Aorta (tissue), 5 donors: ENCODE data around the gene TBC1D26. TPM values are rescaled to one million over a fixed set of nuclear protein-coding genes. Genes with fewer than 3 reads are reported as not detected.
"Not testable (repeated sequence)": the region's sequence is repeated elsewhere in the genome, so short reads cannot be mapped to it uniquely, and the experiment has no call there.

Source experiments
- ATAC-seq: fragments of 200-7000 bp; cut with Tn5 transposase; one replicate; pipeline ENCODE4 v1.9.1; 2022; ENCODE audit warnings: moderate library complexity; ENCODE audit not compliant: low FRiP score
- DNase-seq, 2 donors: peaks; one replicate each; pipeline ENCODE4 v3.0.0-alpha.2; 2020
- H3K27ac ChIP-seq, 2 donors: one replicate each; pipeline ENCODE4 v1.5.1; 2013; ENCODE audit warnings: low read length in 2 of 2, mild to moderate bottlenecking in 2 of 2, moderate library complexity in 2 of 2, control low read depth in 1 of 2, inconsistent platforms in 1 of 2, low read depth in 1 of 2
- H3K27me3 ChIP-seq, 2 donors: one replicate each; pipeline ENCODE4 v1.6.1; 2013; ENCODE audit warnings: control low read depth in 1 of 2, low read length in 1 of 2, mild to moderate bottlenecking in 1 of 2, moderate library complexity in 1 of 2; ENCODE audit not compliant: insufficient read depth in 2 of 2, control insufficient read depth in 1 of 2
- H3K36me3 ChIP-seq, 2 donors: one replicate each; pipeline ENCODE4 v1.6.1; 2013; ENCODE audit warnings: control low read depth in 1 of 2, low read length in 1 of 2, mild to moderate bottlenecking in 1 of 2; ENCODE audit not compliant: insufficient read depth in 2 of 2, control insufficient read depth in 1 of 2
- H3K4me1 ChIP-seq, 2 donors: one replicate each; pipeline ENCODE4 v1.6.1; 2013; ENCODE audit warnings: low read length in 2 of 2, control low read depth in 1 of 2, mild to moderate bottlenecking in 1 of 2, moderate library complexity in 1 of 2; ENCODE audit not compliant: insufficient read depth in 2 of 2, control insufficient read depth in 1 of 2
- H3K4me3 ChIP-seq, 2 donors: one replicate each; pipeline ENCODE4 v1.5.1; 2013; ENCODE audit warnings: low read length in 2 of 2, control low read depth in 1 of 2, mild to moderate bottlenecking in 1 of 2
- H3K9me3 ChIP-seq: one replicate; pipeline ENCODE4 v1.6.1; 2013; ENCODE audit warnings: mild to moderate bottlenecking, low read length; ENCODE audit not compliant: control insufficient read depth
- WGBS, 2 donors: extraction: QIAGEN DNeasy Blood & Tissue Kit; methylation state at CpG; one replicate each; pipeline ENCODE4 v1.1.7; 2013; 5-methylcytosine and 5-hydroxymethylcytosine counted together
- intact Hi-C, 2 donors: fragments of 100-400 bp; cut with DNase I; formaldehyde crosslinking; loops; one replicate each; pipeline versions ENCODE4 v1.14.2 to v1.15.0; 2022
- polyA plus RNA-seq, 2 donors: library from polyadenylated mRNA; stranded (reverse); fragments of 200-250 nt; gene quantifications; one replicate each; pipeline ENCODE4 v1.2.3, GENCODE V29; 2013
- total RNA-seq, 2 donors: library from RNA; stranded (reverse); fragmentation: NEBNext Ultra II Directional; extraction: Animal tissue kit (Norgen Biotek cat#: 25700); gene quantifications; one replicate each; pipeline ENCODE4 v1.2.1, GENCODE V29; 2021
- donor health status: healthy with polysubstance abuse.
- donor health status: Bipolar disorder and iron deficiency.
- donor health status: DM: no; HTN: no; CAD: no.
- donor health status: DM: no; HTN: no; CAD: no.
- donor health status: DM: yes; HTN: yes; CAD: no.

The TBC1D26 gene
- total and polyA plus RNA-seq, 4 donors, result 0.51 TPM; not detected in 3

GRCh38 chr17:15740570-15741120 is 8.6 kb downstream of the TBC1D26 start:
- H3K9me3 ChIP-seq, result no peaks in the 10 kb centered on the region
- H3K27ac ChIP-seq, result no peak overlapping the region
- ATAC-seq (no peak), DNase-seq (no peak)
- H3K27me3 ChIP-seq, result no peaks in the 10 kb centered on the region
- H3K4me3 ChIP-seq, result no peak overlapping the region
- 93 to 97% methylated on average over 7 of the region's 7 CpGs for WGBS, 2 donors
- no peaks in the 10 kb centered on the region for H3K36me3 ChIP-seq
- no peaks in the 10 kb centered on the region for H3K4me1 ChIP-seq
- intact Hi-C loops, result no loop called here

- no peak for DNase-seq
- H3K9me3 ChIP-seq, result no peaks in the 10 kb centered on the region
- no peaks in the 10 kb centered on the region for H3K4me1 ChIP-seq
- H3K36me3 ChIP-seq, result no peaks in the 10 kb centered on the region
- 94% methylated on average over 9 of the region's 9 CpGs for WGBS, 2 donors
- H3K27me3 ChIP-seq, result no peaks in the 10 kb centered on the region
- no peak for ATAC-seq
- H3K27ac ChIP-seq, result no peak overlapping the region
- H3K4me3 ChIP-seq, result no peak overlapping the region
- intact Hi-C loops, result no loop called here
Measured at GRCh38 chr17:15741624-15742023, 9.5 kb downstream of the TBC1D26 start.

- no peaks in the 10 kb centered on the region for H3K4me1 ChIP-seq
- no peak overlapping the region for H3K27ac ChIP-seq
- DNase-seq, result no peak
- no peaks in the 10 kb centered on the region for H3K9me3 ChIP-seq
- no peak overlapping the region for H3K4me3 ChIP-seq
- H3K36me3 ChIP-seq, result no peaks in the 10 kb centered on the region
- ATAC-seq, result no peak
- no peaks in the 10 kb centered on the region for H3K27me3 ChIP-seq
- intact Hi-C loops, result no loop called here
- WGBS, 2 donors, result 91 to 93% methylated on average over 15 of the region's 15 CpGs
Measured at GRCh38 chr17:15742051-15742795, 10.1 kb downstream of the TBC1D26 start.

GRCh38 chr17:15742921-15743320 is 10.8 kb downstream of the TBC1D26 start:
- H3K27me3 ChIP-seq, result no peaks in the 10 kb centered on the region
- H3K4me3 ChIP-seq, result no peak overlapping the region
- no peak for ATAC-seq
- intact Hi-C loops, result no loop called here
- 92 to 93% methylated on average over 7 of the region's 7 CpGs for WGBS, 2 donors
- no peaks in the 10 kb centered on the region for H3K9me3 ChIP-seq
- no peaks in the 10 kb centered on the region for H3K36me3 ChIP-seq
- H3K27ac ChIP-seq, result no peak overlapping the region
- no peak for DNase-seq
- H3K4me1 ChIP-seq, result no peaks in the 10 kb centered on the region

GRCh38 chr17:15744074-15744676 is 12.1 kb downstream of the TBC1D26 start:
- no peaks in the 10 kb centered on the region for H3K27me3 ChIP-seq
- intact Hi-C loops, result no loop called here
- DNase-seq (no peak), ATAC-seq (no peak)
- H3K9me3 ChIP-seq, result no peaks in the 10 kb centered on the region
- H3K4me3 ChIP-seq, result no peak overlapping the region
- WGBS, 2 donors, result 73 to 74% methylated on average over 7 of the region's 7 CpGs
- H3K4me1 ChIP-seq, result no peaks in the 10 kb centered on the region
- no peaks in the 10 kb centered on the region for H3K36me3 ChIP-seq
- no peak overlapping the region for H3K27ac ChIP-seq

- H3K27me3 ChIP-seq, result no peaks in the 10 kb centered on the region
- H3K27ac ChIP-seq, result no peak overlapping the region
- H3K4me3 ChIP-seq, result no peak overlapping the region
- intact Hi-C loops, result no loop called here
- no peaks in the 10 kb centered on the region for H3K9me3 ChIP-seq
- DNase-seq (no peak), ATAC-seq (no peak)
- no peaks in the 10 kb centered on the region for H3K36me3 ChIP-seq
- WGBS, 2 donors, result 35 to 60% methylated on average over 2 of the region's 2 CpGs
- no peaks in the 10 kb centered on the region for H3K4me1 ChIP-seq
Measured at GRCh38 chr17:15744885-15745284, 12.8 kb downstream of the TBC1D26 start.

GRCh38 chr17:15749403-15749802 is 17.3 kb downstream of the TBC1D26 start:
- DNase-seq, ATAC-seq, H3K27me3 ChIP-seq, H3K4me3 ChIP-seq, H3K36me3 ChIP-seq, intact Hi-C loops, H3K9me3 ChIP-seq, H3K27ac ChIP-seq, H3K4me1 ChIP-seq: not testable (repeated sequence)
- WGBS, 2 donors, result 3 to 11% methylated on average over 13 to 32 of the region's 36 CpGs

GRCh38 chr17:15768865-15769533 is 36.9 kb downstream of the TBC1D26 start:
- H3K36me3 ChIP-seq, H3K4me3 ChIP-seq, ATAC-seq, intact Hi-C loops, H3K9me3 ChIP-seq, DNase-seq, H3K27me3 ChIP-seq, H3K4me1 ChIP-seq, H3K27ac ChIP-seq: not testable (repeated sequence)
- 31 to 52% methylated on average over 5 to 9 of the region's 14 CpGs for WGBS, 2 donors
